ENCODE data around the gene KDM4C. TPM values are rescaled to one million over a fixed set of nuclear protein-coding genes. Genes with fewer than 3 reads are reported as not detected.

The KDM4C gene
- total RNA-seq, 2 donors from 2014 or later = 11.0 to 11.9 TPM

DNA sequence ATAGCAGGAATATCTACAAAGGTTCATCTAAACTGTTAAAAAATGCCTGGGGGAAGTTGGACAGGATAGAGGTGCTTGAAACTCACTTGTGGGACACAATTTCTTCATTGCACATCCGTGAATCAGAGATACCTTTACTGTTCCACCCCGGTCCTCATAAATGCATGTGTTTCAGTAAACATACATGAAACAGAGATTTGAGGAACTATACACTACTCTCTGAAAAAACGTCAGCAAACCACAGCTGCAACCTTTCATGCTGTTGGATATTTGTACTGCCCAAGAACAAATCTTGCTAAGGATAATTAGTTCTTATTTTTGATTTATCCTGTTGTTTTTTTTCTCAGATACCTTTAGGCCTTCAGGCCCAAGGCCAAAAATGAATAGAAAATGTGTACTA lies 337.3 kb downstream of the KDM4C start:
- H3K4me1 ChIP-seq = peaks cover 0 to 12% of the 10 kb centered on the region in 2 donors
- DNase-seq (ENCODE audit: low spot score) = no peak
- H3K27me3 ChIP-seq = no peaks in the 10 kb centered on the region
- H3K27ac ChIP-seq = no peak overlapping the region
- H3K4me3 ChIP-seq = no peak overlapping the region
- TF ChIP-seq, protein P1, sequence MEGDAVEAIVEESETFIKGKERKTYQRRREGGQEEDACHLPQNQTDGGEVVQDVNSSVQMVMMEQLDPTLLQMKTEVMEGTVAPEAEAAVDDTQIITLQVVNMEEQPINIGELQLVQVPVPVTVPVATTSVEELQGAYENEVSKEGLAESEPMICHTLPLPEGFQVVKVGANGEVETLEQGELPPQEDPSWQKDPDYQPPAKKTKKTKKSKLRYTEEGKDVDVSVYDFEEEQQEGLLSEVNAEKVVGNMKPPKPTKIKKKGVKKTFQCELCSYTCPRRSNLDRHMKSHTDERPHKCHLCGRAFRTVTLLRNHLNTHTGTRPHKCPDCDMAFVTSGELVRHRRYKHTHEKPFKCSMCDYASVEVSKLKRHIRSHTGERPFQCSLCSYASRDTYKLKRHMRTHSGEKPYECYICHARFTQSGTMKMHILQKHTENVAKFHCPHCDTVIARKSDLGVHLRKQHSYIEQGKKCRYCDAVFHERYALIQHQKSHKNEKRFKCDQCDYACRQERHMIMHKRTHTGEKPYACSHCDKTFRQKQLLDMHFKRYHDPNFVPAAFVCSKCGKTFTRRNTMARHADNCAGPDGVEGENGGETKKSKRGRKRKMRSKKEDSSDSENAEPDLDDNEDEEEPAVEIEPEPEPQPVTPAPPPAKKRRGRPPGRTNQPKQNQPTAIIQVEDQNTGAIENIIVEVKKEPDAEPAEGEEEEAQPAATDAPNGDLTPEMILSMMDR (IDR thresholded peaks at IDR 0.05) = no peak
- H3K9me3 ChIP-seq = no peaks in the 10 kb centered on the region
- H3K36me3 ChIP-seq = no peaks in the 10 kb centered on the region

DNA sequence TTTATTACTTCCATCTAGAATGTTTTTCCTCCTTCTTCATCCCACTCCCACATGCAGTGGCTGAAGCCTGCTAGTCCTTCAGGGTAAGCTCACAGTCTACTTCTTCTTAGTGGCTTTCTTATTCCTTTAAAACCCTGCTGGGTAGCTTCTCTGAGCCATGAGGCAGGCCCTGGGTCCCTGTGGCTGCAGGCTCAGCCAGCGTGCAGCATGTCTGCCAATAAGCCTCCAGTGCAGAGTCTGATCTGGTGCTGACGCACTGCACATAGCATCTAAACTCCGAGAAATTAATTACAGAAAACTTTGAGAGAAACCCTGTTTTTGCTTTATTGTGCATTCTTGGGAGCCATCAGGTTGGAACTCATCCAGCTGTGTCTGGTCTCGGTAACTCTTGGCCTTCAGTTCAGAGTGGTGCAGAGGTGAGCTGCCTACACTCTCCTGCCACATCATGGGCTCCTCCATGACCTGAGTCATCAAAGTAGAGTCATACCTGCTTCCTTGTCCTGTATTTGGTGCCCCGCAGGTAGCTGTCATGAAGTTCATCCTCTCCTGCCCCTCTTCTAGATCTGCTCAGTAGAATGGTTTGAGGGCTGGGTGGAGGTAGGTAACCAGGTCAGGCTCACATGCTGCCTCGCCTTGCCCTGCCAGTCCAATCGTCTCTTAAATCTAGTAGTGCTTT lies 339.4 kb downstream of the KDM4C start:
- no peaks in the 10 kb centered on the region for H3K36me3 ChIP-seq
- no peak for DNase-seq (ENCODE audit: low spot score)
- peaks cover 0 to 12% of the 10 kb centered on the region in 2 donors for H3K4me1 ChIP-seq
- no peaks in the 10 kb centered on the region for H3K27me3 ChIP-seq
- no peak overlapping the region for H3K4me3 ChIP-seq
- TF ChIP-seq, protein P1 (IDR thresholded peaks at IDR 0.05) = no peak
- no peaks in the 10 kb centered on the region for H3K9me3 ChIP-seq
- H3K27ac ChIP-seq = no peak overlapping the region

DNA sequence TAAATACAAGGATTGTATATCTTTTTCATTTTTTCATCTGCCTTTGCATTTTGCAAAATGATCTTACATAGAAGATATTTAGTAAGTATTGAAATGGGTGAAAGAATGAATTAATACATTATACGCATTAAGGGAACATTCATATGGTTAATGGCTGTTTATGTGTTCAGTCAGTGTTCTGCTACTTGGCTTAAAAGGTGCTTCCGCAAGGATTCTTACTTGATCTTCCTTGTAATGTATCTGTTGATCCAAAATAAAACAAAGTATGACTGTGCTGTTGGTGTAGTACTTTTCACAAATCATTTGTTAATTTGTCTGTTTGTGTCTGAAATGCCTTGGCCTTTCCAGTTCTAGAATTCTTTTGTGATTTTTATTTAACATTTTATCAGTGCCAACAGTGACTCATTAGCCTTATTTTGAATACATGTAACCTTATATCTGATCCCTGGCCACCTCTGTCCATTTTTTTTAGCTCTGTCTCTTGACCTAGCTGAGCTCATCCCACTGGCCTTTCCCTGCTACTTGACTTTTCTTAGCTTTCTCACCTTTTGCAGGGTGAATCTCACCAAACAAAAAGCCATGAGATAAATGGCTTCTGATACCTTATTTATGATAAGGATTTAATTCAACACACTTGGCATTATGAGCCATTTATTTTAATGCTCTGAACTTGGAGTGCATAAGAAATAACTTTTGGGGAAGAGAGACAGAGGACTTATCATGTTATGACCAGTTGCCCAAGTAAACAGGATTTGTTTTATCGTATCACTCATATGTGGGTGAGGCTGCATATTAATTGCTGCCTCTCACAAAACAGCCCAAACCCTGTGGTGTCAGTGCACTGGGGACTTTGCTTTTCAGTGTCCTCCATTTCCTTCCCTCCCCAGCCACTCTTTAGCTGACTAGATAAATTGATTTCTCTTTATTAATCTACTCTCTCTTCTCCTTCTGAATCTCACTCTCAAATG lies 340.3 kb downstream of the KDM4C start:
- Histone ChIP-seq H3K27ac (no peak overlapping the region), H3K9me3 (no peaks in the 10 kb centered on the region), H3K27me3 (no peaks in the 10 kb centered on the region), H3K4me3 (no peak overlapping the region), H3K4me1 (peaks cover 0 to 12% of the 10 kb centered on the region in 2 donors), H3K36me3 (no peaks in the 10 kb centered on the region)
- TF ChIP-seq, protein P1 (IDR thresholded peaks at IDR 0.05) = no peak
- no peak for DNase-seq (ENCODE audit: low spot score)

DNA sequence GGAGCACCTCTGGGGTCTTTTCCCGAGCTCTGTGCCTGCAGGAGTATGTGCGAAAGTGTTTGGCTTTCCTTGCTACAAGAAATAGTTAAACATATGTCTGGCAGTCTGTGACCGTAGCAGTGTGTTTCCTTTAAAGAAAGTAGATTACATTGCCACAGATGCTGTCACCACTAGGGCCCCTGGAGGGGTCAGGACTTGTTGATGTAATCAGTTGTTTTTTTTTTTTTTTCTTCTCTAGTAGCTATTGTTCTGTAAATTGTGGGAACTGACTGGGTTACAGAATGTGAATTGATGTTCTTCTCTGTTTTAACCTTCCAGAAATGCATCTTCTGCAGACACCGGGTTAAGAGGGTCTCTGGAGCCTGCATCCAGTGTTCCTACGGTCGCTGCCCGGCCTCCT lies 345.6 kb downstream of the KDM4C start:
- TF ChIP-seq, protein P1 (IDR thresholded peaks at IDR 0.05) = no peak
- Histone ChIP-seq H3K36me3 (peaks cover 7% of the 10 kb centered on the region), H3K27ac (no peak overlapping the region), H3K4me3 (no peak overlapping the region), H3K27me3 (no peaks in the 10 kb centered on the region), H3K9me3 (no peaks in the 10 kb centered on the region), H3K4me1 (peaks cover 0 to 2% of the 10 kb centered on the region in 2 donors)
- DNase-seq (ENCODE audit: low spot score) = no peak

DNA sequence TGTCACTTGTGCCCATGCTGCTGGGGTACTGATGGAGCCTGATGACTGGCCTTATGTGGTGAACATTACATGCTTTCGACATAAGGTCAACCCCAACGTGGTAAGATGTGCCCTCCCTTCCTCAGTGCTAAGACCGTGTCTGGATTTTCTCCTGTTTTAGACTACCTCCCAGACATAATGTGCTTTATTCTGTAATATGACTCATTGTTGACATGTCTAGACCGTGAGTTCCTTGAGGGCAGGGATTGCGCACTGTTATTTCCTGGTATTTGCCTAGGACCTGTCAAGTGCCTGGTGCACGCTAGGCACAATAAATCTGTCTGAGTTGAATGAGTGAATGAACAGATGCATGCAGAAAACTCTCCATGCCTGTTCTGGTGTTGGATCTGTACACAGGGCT lies 346.0 kb downstream of the KDM4C start:
- Histone ChIP-seq H3K4me3 (no peak overlapping the region), H3K27ac (no peak overlapping the region), H3K4me1 (no peaks in the 10 kb centered on the region), H3K9me3 (no peaks in the 10 kb centered on the region), H3K36me3 (peaks cover 7% of the 10 kb centered on the region), H3K27me3 (no peaks in the 10 kb centered on the region)
- TF ChIP-seq, protein P1 (IDR thresholded peaks at IDR 0.05) = no peak
- no peak for DNase-seq (ENCODE audit: low spot score)
